GM21447 (cell line): Measurements from ENCODE around the gene LMCD1.

Experiments
- ATAC-seq: cut with Tn5 transposase; IDR thresholded peaks from one replicate; pipeline ENCODE4 v1.9.1; 2021; ENCODE audit not compliant: unreplicated experiment

The LMCD1 gene

GRCh38 chr3:8503871-8504610 lies 2.4 kb downstream of the LMCD1 start:
- ATAC-seq: no peak

- no peak for ATAC-seq
Observed at GRCh38 chr3:8504611-8504973, 3.0 kb downstream of the LMCD1 start.

- ATAC-seq: no peak
Observed at GRCh38 chr3:8505621-8506020, 4.0 kb downstream of the LMCD1 start.

GRCh38 chr3:8506571-8507061 lies 5.0 kb downstream of the LMCD1 start:
- ATAC-seq: no peak

GRCh38 chr3:8507496-8507895 lies 5.9 kb downstream of the LMCD1 start:
- ATAC-seq: no peak

GRCh38 chr3:8509961-8510360 lies 8.3 kb downstream of the LMCD1 start:
- ATAC-seq: no peak

- ATAC-seq: no peak
Observed at GRCh38 chr3:8512234-8512633, 10.6 kb downstream of the LMCD1 start.

GRCh38 chr3:8516047-8516661 lies 14.5 kb downstream of the LMCD1 start:
- ATAC-seq: no peak

- no peak for ATAC-seq
Observed at GRCh38 chr3:8516783-8517182, 15.2 kb downstream of the LMCD1 start.

- ATAC-seq: no peak
Observed at GRCh38 chr3:8517487-8517886, 15.9 kb downstream of the LMCD1 start.

- no peak for ATAC-seq
Observed at GRCh38 chr3:8518138-8518537, 16.5 kb downstream of the LMCD1 start.

GRCh38 chr3:8519156-8519555 lies 17.5 kb downstream of the LMCD1 start:
- no peak for ATAC-seq

- ATAC-seq: no peak
Observed at GRCh38 chr3:8519774-8520448, 18.3 kb downstream of the LMCD1 start.

GRCh38 chr3:8520816-8521403 lies 19.3 kb downstream of the LMCD1 start:
- ATAC-seq: no peak

- ATAC-seq: no peak
Observed at GRCh38 chr3:8523041-8523440, 21.4 kb downstream of the LMCD1 start.

GRCh38 chr3:8524249-8524648 lies 22.6 kb downstream of the LMCD1 start:
- no peak for ATAC-seq

- ATAC-seq: no peak
Observed at GRCh38 chr3:8524656-8525399, 23.2 kb downstream of the LMCD1 start.

GRCh38 chr3:8525893-8526292 lies 24.3 kb downstream of the LMCD1 start:
- ATAC-seq: no peak

GRCh38 chr3:8529181-8529637 lies 27.6 kb downstream of the LMCD1 start:
- ATAC-seq: no peak

GRCh38 chr3:8529738-8530525 lies 28.3 kb downstream of the LMCD1 start:
- no peak for ATAC-seq
